ENCODE measurements around the gene ZSCAN21.
"Not testable (repeated sequence)": the region's sequence is repeated elsewhere in the genome, so short reads cannot be mapped to it uniquely, and the experiment has no call there.

Gene ZSCAN21

DNA sequence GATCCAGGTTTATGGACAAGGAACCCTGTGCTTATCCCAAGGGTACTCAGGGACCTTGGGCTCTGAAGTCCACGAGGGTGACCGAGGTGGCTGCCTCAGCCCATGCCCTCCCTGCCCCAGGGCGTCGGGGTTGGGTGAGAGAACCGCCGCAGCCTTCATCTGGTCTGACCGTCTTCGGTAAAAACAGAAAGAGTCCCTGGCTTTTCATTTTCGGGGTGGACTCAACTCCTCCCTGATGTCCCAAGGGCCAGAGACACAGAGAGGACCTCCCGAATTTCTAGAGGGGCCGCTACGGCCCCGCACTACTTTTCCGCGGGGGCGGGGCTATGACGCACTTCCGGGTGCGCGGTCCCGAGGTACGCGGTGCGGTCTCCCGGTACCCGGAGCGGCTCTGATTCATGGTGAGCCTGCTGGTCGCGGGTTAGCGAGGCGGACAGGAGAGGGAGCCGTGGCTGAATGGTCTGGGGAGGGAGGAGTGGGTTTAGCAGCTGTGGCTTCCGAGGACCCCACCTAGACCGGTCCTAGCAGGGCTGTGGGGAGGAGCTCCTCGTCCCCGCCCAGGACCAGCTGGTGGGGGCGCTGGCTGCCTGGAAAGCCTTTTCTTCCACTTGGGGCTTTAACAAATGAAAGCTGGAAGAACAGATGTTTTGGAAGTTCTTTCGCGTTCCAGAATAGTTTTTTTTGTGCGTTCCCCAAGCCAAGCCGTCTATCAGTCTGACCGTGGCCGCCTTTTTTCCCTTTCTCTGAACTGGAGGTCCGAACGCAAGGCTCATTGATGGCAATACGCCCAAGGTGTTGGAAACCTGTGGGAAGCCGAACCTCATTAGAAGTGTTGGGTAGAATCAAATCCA, at the start of gene ZSCAN21:
ZSCAN21 (plus strand) TSS at position 334 of the 851 bp plus-strand sequence. CDS start 7,233 bp downstream, outside the sequence.
- peak; percentile 64 for DNase-seq (ENCODE audit: low read depth)

DNA sequence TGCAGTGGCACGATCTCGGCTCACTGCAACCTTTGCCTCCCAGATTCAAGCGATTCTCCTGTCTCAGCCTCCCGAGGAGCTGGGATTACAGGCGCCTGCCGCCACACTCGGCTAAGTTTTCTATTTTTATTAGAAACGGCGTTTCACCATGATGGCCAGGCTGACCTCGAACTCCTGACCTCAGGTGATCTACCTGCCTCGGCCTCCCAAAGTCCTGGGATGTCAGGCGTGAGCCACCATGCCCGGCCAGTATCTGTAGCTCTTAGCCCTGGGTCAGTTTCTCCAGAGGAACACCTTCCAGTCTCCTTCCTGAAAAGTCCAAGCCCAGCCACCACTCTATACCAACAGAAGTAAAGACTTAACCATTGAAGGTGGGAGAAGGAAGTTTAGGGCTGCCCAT, 49.3 kb upstream of the ZSCAN21 start:
- no peak for DNase-seq (ENCODE audit: low read depth)

DNA sequence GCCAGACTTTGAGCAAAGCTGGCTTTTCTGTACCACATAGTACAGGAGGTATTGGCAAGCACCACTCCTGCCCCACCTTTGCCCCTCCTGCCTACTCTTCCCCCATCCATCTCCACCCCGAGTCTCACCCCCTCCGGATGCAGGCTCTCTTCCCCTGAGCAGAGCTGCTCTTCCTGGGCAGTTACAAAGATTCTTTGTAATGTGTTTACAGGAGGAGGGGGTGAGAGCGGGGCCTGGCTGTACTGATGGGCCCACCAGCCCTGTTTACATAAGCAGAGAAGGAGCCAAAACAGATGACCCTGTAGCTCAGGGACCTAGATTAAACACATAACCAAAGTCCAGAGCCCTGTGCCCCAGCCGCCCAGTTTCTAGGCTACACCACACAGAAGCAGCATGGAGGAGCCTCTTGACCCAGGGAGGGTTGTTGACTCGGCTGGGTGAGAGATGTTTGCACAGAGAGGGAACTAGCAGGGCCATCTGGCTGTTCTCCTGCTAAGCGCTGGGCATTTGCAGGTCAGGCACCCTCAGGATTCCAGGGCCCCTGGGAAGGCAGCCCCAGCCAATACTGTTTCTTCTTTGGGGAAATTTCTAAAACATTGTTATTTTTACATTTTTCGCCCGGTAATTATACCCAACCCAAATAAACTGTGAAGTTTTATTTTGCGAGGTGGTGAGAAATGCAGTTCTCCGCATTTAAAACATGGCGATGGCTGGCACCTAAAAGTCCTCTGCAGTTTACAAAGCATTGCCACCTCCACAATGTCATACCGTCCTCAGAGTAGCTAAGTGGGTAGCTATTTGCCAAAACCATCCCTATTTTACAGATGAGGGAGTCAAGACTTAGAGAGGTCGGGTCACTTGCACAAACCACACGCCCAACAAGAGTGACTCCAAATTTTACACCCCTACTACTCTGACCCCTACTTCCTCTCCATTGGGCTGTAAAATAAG, 45.6 kb upstream of the ZSCAN21 start:
- DNase-seq (ENCODE audit: low read depth), result no peak

DNA sequence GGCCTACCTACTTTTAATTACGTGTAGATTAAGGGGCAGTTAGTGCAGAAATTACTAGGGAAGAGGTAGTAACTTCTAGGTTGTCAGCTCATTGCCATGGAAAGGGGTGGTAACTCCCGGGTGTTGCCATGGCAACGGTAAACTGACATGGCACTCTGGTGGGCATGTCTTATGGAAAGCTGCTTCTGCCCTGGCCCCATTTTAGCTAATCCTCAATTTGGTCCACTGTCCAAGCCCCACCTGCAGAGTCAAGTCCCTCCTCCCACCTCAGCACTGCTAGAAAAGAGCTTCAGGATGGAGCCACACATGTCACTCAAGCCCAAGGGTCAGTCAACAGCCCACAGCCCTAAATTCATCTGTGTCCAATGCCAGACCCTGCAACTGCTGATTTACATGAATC, 41.7 kb upstream of the ZSCAN21 start:
- DNase-seq (ENCODE audit: low read depth), result no peak

DNA sequence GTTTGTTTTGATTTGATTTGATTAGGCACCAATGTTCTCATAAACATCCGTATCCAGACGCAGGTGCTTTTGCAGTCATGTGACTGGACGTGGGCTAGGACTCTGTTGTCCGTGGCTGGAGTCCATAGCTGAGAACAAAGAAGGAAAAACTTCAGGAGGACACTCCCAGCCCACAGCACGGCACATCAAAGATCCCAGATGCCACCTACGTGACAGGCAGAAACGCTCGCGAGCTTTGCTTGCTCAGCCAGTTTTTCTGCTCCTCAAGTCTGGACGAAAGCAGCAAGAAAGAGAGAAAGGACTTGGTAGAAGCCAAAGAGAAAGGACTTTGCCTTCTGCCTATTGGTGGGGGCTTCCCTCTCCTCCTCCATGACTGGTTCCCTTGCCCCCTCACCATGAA, 41.0 kb upstream of the ZSCAN21 start:
- DNase-seq (ENCODE audit: low read depth), result no peak

DNA sequence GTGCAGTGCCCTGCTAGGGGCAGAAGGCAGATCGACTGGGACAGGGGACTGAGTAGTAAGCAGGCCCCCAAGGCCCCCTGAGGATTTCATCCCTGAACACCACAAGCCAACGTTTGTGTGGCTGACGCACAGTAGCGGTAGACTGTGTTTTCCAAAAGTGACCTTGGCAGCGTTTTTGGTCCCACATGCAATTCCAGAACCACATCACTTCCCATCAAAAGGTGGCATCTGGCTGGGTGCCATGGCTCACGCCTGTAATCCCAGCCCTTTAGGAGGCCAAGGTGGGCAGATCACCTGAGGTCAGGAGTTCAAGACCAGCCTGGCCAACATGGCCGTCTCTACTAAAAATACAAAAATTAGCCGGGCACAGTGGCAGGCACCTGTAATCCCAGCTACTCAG, 39.6 kb upstream of the ZSCAN21 start:
- DNase-seq (ENCODE audit: low read depth), result not testable (repeated sequence)

DNA sequence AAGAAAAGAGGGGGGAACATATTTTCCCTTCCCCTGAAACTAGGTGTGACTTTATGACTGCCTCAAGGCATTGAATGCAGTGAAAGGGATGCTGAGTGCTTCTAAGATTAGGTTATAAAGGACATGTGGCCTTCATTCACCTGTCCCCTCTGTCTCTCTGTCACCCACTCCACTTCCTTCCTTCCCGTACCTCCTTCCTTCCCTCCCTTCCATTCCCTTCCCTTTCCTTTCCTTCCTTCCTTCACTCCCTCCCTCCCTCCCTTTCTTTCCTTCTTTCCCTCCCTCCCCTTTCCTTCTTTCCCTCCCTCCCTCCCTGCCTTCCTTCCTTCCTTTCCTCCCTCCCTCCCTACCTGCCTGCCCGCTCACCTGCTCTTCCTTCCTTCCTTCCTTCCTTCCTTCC, 38.7 kb upstream of the ZSCAN21 start:
- DNase-seq (ENCODE audit: low read depth), result no peak

DNA sequence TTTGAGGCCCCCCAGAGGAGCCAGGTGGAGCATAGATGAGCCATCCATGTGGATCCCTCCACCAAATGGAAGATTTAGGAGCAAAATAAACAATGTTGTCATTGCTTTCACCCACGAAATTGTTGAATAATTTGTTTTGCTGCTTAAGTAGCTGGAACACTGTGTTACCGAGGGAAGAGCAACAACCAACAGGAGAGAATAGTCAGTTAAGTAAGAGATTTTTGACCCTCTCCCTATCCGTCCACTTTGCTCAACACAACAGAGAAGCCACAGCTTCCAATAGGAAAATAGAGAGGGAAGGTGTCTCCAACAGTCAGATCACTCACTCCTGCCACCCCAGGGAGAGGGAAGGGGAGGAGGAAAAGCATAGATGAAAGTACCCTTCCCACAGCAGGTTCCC, 38.1 kb upstream of the ZSCAN21 start:
- no peak for DNase-seq (ENCODE audit: low read depth)

DNA sequence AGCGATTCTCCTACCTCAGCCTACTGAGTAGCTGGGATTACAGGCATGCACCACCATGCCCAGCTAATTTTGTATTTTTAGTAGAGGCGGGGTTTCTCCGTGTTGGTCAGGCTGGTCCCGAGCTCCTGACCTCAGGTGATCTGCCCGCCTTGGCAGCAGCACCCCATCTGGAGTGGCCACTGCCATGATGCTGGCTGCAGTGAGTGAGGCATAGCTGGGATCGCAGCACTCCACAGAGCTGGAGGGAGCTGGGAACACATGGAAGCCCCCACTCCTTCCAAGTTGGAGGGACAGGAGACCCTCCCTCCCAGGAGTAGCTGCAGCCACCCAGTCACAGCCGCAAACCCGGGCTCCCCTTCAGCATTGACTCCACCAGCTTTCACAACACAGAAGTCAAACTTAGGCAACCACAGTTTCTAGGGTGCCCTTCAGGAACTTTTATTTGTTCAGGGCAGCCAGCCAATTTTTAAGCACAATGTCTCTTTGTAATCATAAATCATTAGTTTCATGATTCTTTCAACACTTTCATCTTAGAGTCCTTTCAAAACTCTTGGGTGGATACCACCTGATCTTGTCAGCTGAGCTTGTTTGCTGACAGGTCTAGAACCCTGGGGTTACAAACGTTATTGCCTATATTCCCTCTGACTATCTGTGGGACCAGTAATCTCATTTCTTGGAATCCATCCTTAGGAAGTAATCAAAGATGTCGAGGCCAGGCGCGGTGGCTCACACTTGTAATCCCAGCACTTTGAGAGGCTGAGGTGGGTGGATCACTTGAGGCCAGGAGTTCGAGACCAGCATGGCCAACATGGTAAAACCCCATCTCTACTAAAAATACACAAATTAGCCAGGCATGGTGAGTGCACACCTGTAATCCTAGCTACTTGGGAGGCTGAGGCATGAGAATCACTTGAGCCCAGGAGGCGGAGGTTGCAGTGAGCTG, 36.9 kb upstream of the ZSCAN21 start:
- not testable (repeated sequence) for DNase-seq (ENCODE audit: low read depth)

DNA sequence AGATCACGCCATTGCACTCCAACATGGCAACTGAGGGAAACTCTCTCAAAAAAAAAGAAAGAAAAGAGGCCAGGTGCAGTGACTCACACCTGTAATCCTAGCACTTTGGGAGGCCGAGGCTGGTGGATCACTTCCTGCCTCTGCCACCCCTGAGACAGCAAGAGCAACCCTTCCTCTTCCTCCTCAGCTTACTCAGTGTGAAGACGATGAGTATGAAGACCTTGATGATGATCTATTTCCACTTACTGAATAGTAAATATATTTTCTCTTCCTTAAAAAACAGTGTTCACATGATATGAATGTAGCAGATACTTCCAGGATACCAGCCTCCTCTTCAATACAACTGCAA, 36.3 kb upstream of the ZSCAN21 start:
- DNase-seq (ENCODE audit: low read depth), result no peak

DNA sequence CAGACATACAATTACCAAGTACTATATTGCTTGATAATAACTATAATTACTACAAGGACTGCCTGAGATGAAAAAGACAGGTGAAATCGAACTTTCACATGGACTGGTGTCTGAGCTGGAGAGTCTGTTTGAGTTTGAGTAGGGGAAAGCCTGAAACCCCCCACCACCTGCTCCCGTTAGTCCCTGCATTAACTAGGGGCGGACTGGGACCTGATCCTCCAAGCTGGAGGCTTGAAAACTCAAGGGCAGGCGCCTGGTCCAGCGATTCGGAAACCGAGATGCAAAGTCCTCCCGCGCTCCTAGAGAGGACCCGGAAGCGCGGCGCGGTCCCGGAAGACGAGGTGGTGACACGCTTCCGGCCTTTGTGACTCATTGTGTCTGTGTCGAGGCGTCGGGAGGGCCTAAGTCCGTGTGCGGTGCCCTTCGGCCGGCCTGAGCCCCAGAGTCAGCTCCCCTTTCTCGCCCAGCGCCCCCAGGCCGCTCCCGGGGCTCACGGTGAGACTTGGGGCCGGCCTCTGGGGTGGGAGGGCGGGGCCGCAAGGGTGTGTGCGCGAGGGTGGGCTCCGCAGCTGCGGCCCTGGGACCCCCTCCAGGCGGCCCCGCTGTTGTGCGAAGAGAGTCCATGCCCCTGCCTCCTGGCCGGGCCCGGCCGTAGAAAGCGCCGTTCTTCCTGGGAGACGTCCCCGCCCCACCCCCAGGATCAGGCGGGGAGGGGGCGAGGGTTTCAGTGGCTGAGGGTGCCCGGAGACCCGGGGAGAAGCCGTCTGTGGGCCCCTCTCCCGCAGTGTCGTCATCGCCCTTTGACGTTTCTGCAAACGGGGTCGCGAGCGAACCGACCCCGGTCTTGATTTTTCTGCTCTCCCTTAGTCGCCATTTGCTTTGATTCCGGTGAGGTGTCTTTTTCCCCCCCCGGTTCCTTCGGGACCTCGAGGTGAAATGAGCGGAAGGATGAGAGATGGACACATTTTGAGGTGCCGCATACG, 34.1 kb upstream of the ZSCAN21 start, which contains the start of gene ZKSCAN1:
ZKSCAN1 (plus strand) TSS at position 365 of the 983 bp plus-strand sequence. CDS start 7,911 bp downstream, outside the sequence.
- DNase-seq (ENCODE audit: low read depth), result peak; percentile 75

DNA sequence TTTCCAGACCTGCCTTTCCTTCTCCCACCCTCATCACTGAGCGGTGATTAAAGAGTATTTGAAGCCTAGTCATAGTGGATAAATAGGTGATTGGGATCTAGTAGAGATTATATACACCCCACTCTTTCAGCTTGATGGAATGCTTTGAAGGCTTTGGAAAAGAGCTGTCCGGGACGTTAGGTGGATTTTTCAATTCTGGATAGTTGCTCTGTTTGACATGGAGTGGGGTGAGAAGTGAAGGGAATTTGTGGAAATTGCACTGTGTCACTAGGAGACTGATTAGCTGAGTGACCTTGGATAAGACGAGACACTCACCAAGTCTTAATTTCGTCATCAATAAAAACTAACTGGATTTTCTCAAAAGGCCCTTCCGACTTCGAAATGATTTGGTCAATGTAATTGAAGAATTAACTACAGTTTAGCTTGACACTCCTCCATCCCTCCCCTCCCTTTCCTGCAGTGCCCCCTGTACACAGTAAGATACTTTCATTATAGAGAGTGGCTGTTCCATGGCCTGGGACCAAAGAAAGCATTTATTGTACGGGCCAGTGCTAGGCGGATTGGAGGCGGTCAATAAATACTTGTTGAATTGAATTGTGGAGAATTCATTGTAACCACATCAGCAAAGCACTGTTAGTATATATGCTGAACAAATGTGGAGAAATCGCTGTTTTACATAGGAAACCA, 33.2 kb upstream of the ZSCAN21 start:
- no peak for DNase-seq (ENCODE audit: low read depth)

DNA sequence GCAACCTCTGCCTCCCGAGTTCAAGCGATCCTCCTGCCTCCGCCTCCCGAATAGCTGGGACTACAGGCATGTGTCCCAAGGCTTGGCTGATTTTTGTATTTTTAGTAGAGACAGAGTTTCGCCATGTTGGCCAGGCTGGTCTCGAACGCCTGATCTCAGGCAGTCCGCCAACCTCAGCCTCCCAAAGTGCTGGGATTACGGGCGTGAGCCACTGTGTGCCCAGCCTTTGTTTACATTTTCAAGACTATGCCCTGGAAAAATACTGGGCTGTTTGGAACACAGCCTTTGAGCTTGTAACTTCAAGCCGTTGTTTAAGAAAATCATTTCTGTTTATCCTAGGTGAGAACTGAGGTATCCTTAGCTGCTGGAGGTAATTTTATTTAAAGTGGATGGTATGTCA, 32.3 kb upstream of the ZSCAN21 start:
- DNase-seq (ENCODE audit: low read depth), result no peak

DNA sequence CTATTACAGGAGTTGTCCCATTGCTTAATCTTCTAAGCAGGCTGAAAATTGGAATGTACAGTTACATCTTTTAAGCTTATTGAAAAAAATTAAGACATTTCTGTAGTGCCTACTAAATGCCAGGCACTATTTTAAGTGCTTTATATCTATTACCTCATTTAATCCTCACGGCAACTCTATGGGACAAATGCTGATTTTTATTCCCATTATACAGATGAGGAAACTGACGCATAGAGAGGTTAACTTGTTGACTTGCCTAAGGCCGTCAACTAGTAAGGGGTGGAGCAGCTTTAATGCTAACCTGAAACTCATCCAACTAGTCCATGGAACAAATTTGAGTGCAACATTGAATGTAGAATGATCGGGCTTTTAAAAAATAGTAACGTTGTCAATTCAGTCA, 31.7 kb upstream of the ZSCAN21 start:
- no peak for DNase-seq (ENCODE audit: low read depth)

DNA sequence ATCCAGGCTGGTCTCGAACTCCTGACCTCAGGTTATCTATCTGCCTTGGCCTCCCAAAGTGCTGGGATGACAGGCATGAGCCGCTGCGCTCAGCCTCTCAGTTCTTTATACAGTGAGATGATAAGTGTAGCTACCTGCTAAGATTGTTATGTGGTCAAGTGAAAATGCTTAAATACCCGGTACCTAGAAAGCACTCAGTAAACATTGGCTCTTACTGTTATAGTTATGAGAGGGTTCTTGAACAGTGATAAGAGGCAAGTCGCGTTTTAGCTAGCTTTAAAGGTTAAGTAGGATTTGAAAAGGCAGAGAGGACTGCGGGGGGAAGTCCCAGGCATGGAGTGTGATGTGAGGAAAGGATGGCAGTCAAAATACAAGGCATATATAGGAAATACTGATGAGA, 29.7 kb upstream of the ZSCAN21 start:
- no peak for DNase-seq (ENCODE audit: low read depth)

DNA sequence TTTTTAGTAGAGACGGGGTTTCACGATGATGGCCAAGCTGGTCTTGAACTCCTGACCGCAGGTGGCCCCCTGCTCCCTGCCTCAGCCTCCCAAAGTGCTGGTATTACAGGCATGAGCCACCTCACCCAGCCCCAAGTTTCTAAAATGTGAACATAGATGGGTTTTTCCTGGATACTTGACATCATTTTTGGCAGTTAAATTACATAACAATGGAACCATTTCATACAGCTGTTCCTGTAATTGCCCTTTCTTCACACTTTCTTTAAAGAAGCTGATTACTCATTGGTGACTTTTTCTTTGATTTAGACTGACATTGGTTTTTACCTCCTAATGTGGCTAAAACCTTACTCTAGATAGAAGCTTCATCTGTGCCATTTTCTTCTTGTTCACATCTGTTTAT, 28.3 kb upstream of the ZSCAN21 start:
- DNase-seq (ENCODE audit: low read depth), result no peak

DNA sequence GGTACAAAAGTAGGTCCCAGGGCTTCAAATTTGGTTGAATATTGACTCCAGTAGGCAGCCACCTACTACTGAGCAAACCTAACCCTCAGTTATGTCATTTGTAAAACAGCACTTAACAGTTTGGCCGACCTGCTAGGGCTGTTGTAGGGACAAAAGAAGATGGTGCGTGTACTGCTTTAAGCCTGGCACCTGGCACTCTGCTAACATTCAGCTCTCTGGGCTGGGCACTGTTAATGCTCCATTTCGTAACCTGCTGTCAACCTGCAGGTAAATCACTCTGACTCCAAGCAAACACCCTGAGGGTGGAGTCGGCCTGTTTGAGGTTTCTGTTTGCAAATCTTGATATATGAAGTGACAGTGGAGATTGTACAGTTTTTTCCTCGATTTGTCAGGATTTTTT, 27.0 kb upstream of the ZSCAN21 start:
- DNase-seq (ENCODE audit: low read depth), result no peak

DNA sequence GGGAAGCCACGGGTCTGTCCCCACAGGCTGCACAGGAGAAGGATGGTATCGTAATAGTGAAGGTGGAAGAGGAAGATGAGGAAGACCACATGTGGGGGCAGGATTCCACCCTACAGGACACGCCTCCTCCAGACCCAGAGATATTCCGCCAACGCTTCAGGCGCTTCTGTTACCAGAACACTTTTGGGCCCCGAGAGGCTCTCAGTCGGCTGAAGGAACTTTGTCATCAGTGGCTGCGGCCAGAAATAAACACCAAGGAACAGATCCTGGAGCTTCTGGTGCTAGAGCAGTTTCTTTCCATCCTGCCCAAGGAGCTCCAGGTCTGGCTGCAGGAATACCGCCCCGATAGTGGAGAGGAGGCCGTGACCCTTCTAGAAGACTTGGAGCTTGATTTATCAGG, 26.0 kb upstream of the ZSCAN21 start:
- no peak for DNase-seq (ENCODE audit: low read depth)

DNA sequence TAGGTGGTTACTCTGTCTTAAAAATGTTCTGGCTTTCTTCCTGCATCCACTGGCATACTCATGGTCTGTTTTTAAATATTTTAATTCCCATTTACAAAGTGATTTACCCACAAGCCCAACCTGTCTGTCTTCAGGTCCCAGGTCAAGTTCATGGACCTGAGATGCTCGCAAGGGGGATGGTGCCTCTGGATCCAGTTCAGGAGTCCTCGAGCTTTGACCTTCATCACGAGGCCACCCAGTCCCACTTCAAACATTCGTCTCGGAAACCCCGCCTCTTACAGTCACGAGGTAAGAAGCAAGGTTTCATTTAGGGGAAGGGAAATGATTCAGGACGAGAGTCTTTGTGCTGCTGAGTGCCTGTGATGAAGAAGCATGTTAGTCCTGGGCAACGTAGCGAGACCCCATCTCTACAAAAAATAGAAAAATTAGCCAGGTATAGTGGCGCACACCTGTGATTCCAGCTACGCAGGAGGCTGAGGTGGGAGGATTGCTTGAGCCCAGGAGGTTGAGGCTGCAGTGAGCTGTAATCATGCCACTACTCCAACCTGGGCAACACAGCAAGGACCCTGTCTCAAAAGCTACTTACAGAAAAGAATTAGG, 25.5 kb upstream of the ZSCAN21 start:
- DNase-seq (ENCODE audit: low read depth), result no peak

DNA sequence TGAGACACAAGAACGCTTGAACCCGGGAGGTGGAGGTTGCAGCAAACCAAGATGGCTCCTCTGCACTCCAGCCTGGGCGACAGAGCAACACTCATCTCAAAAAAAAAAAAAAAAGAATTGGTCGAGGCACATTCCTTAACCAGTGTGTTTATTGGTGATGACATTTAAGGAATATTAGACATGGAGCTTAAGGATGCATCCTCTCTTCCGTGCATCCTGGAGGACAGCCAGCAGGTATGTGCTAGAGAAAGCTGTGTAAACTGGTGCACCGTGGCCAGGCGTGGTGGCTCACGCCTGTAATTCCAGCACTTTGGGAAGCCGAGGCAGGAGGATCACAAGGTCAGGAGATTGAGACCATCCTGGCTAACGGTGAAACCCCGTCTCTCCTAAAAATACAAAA, 22.4 kb upstream of the ZSCAN21 start:
- no peak for DNase-seq (ENCODE audit: low read depth)

Measured in T-helper 22 cell (primary cell).